C4-2B (cell line): ENCODE results near the gene ZNF207.

Experiments used
- CTCF ChIP-seq: fragments of 450-650 bp; conservative IDR thresholded peaks from 2 replicates; pipeline ENCODE4 v1.5.1; 2017; ENCODE audit warnings: mild to moderate bottlenecking
- ZFX ChIP-seq: fragments of 450-650 bp; IDR thresholded peaks from 2 replicates; pipeline ENCODE4 v1.6.1; 2017

- TF ChIP-seq CTCF (no peak), ZFX (no peak)
Observed at GRCh38 chr17:32345951-32346600, 3.9 kb upstream of the ZNF207 start.
